Suppressor macrophage treated with lipopolysaccharide for 4 hours (primary cell): ENCODE data around the gene AVEN.
A peak's percentile ranks its signal among the peaks of the same experiment; 100 is the strongest.

Source experiments
- DNase-seq: peaks from one replicate; pipeline ENCODE4 v3.0.0-alpha.2; 2020

The AVEN gene

DNA sequence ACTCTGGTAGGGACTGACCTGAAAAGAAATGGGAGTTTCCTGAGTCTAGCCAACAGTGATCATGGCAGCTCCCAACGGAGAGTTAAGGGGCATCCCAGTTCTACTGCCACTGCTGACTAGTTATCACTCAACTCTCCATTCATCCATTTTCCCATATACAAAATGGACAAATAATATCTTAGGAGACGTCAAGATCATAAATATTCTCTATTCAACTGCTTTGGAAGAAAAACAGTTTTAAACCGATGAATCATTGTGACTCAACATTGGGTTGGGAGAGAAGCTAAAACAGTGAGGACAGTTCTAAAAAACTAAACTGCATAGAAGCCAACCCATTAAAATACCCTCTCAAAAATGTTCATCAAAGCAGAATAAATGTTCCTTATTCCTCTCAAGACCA is 128.3 kb downstream of the AVEN start:
- no peak for DNase-seq

DNA sequence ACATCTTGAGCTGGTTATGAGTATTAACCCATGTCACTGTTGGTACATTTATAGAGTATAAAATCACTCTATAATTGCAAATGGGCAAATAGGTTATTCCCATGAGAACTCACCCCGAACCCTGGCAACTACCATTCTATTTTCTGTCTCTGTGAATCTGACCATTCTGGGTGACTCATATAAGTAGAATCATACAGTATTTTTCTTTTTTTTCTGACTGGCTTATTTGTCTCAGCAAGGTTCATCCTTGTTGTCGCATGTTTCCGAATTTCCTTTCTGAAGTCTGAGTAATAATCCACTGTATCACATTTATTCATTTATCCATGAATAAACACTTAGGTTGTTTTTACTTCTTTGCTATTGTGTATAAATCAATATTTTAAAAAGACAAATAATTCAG is 130.6 kb downstream of the AVEN start:
- DNase-seq, result no peak

DNA sequence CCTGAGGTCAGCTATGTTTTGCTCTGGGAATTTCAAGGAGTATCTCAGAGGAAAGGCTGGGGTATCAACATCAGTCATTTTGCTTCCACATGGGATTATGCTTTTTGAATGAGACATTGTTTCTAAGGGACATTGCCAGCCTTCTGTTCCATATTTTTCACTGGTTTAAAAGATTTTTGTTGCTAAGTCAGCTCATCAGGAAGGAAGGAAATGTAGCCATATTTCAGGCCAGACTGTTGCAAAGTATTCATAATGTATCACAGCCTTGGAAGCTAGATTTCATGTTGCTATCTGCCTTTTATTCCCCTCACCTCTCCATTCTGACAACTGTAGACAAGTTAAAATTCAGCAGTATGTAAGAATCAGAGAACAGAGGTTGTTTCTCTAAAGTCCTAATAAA is 131.7 kb downstream of the AVEN start:
- no peak for DNase-seq

DNA sequence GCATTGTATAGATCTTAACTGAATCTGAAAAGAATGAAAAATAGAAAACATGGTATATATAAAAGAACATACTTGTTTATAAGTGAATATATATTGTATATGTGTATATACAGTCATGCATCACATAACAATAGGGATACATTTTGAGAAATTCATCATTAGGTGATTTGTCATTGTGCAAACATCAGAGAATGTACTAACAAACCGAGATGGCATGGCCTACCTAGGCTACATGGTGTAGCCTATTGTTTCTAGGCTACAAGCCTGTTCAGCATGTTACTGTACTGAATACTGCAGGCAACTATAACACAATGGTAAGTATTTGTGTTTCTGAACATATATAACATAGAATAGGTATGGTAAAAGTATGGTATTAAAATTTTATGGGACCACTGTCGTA is 135.3 kb downstream of the AVEN start:
- DNase-seq, result no peak

DNA sequence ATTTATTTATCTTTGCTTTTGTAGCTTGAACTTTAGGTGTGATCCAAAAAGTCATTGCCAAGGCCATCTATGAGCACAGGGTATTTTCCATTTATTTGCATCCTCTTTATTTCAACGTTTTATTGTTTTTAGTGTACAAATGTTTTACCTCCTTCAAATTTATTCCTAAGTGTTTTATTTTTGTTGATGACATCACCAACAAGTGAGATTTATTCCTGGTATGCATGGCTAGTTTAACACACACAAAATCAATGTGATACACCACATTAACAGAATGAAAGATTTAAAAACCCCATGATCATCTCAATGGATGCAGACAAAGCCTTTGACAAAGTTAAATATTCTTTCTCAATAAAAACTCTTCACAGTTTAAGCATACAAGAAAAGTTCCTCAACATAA is 137.0 kb downstream of the AVEN start:
- DNase-seq, result no peak

DNA sequence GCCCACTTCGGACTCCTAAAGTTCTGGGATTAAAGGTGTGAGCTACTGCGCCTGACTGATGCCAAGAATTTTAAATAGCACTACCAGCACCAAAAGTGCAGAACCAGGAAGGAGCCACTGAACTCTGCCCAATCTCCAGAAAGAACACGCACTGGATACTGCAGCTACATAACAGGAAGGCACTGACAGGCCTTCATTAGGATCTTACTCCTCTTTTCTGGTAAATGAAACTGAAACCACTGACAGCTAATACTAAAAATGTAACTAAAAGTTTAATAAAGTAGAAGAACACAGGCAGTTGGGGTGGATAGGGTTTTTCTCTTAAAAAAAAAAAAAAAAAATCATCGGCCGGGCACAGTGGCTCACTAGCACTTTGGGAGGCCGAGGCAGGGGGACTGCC is 144.8 kb downstream of the AVEN start:
- peak; percentile 42 for DNase-seq

DNA sequence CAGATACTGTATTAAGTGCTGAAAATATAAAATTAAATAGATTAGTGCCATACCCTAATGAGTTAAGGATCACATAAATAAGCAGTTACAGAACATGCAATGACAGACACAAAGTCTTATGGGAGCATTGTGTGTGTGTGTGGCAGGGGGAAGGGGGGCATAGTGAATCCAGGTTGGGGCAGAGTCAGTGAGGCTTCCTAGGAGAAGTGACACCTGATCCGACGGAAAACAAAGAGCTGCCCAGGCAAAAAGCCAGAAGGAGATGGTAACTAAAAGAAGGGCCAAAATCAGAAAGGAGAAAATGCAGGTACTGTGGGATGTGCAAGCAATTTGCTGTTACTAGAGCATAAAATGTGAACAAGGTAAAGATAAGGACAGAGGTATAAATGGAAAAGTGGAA is 150.8 kb downstream of the AVEN start:
- DNase-seq, result no peak

GRCh38 chr15:33882921-33883320 is 156.1 kb downstream of the AVEN start:
- no peak for DNase-seq

- DNase-seq, result no peak
Observed at GRCh38 chr15:33874156-33874555, 164.8 kb downstream of the AVEN start.

- DNase-seq, result no peak
Observed at GRCh38 chr15:33872416-33873106, 166.4 kb downstream of the AVEN start.

DNA sequence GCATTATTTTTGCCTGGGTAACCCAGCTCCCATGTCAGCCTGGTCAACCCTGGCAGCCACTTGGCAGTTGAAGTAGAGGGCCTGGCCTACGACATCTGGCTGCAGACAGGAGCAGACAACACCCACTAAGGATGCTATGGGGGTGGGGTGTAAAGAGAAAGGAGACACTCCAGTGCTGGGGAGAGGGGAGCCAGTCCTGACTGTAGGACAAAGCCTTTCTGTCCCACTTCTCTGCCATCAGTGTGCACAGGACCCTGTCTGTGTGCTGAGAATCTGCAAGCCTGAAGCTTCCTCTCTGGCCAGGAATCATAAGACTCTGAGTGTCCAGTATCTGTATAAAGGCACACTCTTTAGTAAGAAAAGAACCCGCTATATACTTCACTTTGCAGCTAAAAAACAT is 167.0 kb downstream of the AVEN start:
- no peak for DNase-seq

DNA sequence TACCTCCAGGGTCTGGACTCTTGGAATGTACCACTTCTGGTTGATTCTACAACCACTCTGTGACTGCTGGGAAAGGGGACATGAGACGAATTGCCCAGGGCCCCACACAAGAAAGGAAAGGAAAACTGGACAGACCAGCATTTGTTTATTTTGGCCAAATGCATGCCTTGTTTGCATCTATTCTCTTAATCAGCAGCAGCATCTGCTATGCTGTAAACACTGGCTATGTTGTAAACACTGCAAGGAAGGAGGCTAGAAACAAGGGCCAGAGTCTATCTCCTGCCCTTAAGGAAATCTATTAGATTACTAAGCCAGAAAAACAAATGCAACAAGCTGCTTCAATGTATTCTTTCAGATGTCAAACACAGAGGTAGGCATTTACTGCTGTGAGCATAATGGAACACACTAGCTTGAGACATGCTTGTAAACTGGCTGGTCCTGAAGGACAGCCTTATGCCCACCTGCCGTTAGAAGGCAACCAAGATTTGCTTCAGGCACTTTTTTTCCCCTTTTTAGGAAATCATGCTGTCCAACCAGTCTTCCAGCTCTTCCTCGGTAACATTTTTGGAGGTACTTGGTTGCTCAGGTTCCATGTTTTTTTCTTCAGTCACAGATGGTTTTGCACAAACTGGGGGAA is 172.8 kb downstream of the AVEN start:
- DNase-seq, result no peak

GRCh38 chr15:33865416-33865815 is 173.6 kb downstream of the AVEN start:
- no peak for DNase-seq

- DNase-seq, result no peak
Observed at GRCh38 chr15:33864360-33865075, 174.5 kb downstream of the AVEN start.

GRCh38 chr15:33860754-33861153 is 178.2 kb downstream of the AVEN start:
- no peak for DNase-seq

GRCh38 chr15:33859992-33860545 is 178.9 kb downstream of the AVEN start:
- no peak for DNase-seq

DNA sequence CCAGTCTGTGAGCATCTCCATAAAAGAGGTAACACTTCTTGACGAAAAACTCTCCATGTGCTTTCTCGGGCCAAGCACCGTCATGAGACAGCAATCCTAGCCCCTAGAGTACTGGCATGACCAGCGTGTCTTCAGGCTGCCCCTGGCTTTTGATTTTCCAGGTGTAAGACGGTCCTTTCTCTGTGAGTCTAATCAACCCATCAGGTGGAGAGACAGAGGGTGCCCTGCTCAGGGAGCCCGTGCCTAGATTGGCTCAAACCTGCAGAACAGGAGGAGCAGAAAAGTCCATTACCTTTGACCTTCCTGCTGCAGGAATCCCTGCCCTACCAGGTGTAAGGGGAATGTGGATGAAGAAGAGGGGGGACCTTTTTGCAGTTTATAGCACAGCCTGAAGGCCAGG is 180.2 kb downstream of the AVEN start:
- DNase-seq, result no peak

- DNase-seq, result no peak
Observed at GRCh38 chr15:33857726-33858125, 181.3 kb downstream of the AVEN start.

- DNase-seq, result no peak
Observed at GRCh38 chr15:33852570-33852969, 186.4 kb downstream of the AVEN start.

DNA sequence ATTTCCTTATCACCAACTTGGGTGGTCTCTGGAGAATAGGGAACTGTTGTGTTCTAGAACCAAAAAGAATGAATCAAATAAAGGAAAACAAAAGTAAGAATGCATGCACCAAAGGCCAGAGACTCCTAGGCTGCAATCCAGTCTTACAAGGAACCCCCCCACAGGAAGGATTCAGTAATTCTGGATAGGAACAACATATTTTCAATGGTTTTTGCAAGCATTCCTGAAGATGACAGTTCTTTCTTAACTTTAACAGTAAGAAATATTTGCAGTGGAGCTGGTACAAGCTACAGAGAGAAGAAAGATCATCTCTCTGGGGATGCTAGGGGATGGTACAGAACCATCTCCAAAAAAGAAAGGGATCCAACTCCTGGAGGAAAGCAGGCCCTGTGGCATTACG is 186.9 kb downstream of the AVEN start:
- no peak for DNase-seq

GRCh38 chr15:33851079-33851478 is 187.9 kb downstream of the AVEN start:
- DNase-seq, result no peak

DNA sequence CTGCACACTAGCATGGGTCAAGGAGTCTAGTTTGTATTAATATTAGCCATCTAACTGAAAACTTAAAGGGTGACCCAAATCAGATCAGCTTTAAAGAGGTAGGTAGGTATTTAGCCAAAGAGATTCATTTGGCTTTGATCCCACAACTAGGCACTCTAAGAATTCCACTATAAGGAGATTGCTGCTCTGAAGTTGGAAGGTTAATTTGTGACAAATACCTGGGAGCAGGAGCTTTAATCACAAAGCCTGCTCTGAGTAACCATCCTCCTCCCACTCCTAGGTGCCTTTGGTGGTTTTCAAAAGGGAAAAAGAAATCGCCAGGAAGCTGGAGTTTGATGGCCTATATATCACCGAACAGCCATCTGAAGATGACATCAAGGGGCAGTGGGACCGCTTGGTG is 191.0 kb downstream of the AVEN start:
- no peak for DNase-seq

DNA sequence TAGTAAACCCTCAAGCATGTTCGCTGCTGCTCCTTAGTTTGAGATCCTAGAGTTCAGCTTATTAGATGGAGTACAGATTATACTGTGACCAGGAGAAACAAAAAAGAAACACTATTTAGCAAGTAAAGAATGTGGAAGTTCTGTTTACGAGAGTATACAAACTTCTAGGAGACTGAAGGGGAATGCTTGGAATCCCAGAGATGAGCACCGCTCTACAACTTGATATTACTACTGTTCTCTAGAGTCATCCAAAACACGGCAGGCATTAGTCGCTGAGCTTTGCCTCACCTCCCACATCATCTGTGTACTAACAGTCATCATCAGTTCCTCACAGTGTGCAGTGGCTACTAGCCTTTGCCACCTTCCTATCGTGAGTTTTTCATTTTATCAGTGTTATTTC is 192.1 kb downstream of the AVEN start:
- no peak for DNase-seq

DNA sequence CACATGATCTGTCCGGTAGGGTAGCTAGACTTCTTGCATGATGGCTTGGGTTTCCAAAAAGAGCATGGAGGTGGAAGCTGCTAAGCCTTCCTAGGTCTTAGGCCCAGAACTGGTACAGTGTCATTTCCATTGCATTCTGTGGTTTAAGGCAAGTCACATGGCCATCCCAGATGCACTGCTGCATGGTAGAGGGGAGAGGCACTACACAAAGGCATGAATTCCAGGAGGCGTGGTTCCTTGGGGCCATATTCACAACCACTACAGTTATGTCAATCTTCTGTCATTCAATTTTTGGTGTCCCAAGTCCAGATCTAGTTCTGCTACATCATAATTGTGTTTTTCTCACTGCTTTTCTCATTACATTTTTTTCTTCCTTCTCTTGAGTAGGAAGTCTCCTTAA is 192.9 kb downstream of the AVEN start:
- no peak for DNase-seq
